ENCODE results near the gene PRKAR2A. TPM values are rescaled to one million over a fixed set of nuclear protein-coding genes. Genes with fewer than 3 reads are reported as not detected.

PRKAR2A gene
- total and polyA plus RNA-seq, 8 donors = 6.9 to 65.9 (median 22.4) TPM

- H3K9me3 ChIP-seq = no peaks in the 10 kb centered on the region
- peaks cover 33 to 69% (median 50%) of the 10 kb centered on the region in 4 donors for H3K4me1 ChIP-seq
- 0 to 2% (median 1%) methylated on average over 15 to 16 of the region's 16 CpGs for WGBS, 5 donors
- intact Hi-C loops (cut with DNase I; ENCODE audit: low total_unique reads) = no loop called here
- H3K4me3 ChIP-seq = peak overlapping the region; percentile 70 to 95 (median 83)
- H3K27me3 ChIP-seq = no peaks in the 10 kb centered on the region
- peak in 1 of 2 donors; percentile 76 for DNase-seq
- H3K27ac ChIP-seq = peak overlapping the region; percentile 82 to 94 (median 89)
- H3K36me3 ChIP-seq = peaks cover 0 to 35% (median 25%) of the 10 kb centered on the region in 4 donors
- TF ChIP-seq POLR2A (IDR thresholded peaks at IDR 0.05) (no peak), POLR2AphosphoS5 (IDR thresholded peaks at IDR 0.05) (no peak), EP300 (IDR thresholded peaks at IDR 0.05) (no peak)
- TF ChIP-seq, protein P1, sequence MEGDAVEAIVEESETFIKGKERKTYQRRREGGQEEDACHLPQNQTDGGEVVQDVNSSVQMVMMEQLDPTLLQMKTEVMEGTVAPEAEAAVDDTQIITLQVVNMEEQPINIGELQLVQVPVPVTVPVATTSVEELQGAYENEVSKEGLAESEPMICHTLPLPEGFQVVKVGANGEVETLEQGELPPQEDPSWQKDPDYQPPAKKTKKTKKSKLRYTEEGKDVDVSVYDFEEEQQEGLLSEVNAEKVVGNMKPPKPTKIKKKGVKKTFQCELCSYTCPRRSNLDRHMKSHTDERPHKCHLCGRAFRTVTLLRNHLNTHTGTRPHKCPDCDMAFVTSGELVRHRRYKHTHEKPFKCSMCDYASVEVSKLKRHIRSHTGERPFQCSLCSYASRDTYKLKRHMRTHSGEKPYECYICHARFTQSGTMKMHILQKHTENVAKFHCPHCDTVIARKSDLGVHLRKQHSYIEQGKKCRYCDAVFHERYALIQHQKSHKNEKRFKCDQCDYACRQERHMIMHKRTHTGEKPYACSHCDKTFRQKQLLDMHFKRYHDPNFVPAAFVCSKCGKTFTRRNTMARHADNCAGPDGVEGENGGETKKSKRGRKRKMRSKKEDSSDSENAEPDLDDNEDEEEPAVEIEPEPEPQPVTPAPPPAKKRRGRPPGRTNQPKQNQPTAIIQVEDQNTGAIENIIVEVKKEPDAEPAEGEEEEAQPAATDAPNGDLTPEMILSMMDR (IDR thresholded peaks at IDR 0.05) = no peak
Observed at GRCh38 chr3:48716508-48716981, 131.1 kb downstream of the PRKAR2A start.

GRCh38 chr3:48715174-48715800 lies 132.4 kb downstream of the PRKAR2A start:
- DNase-seq = peak in 1 of 2 donors; percentile 49
- H3K36me3 ChIP-seq = peaks cover 9 to 47% (median 37%) of the 10 kb centered on the region in 4 donors
- no peaks in the 10 kb centered on the region for H3K9me3 ChIP-seq
- H3K27ac ChIP-seq = peak overlapping the region in 1 of 5 donors; percentile 18
- no peak for TF ChIP-seq POLR2AphosphoS5 (IDR thresholded peaks at IDR 0.05)
- no peak for TF ChIP-seq POLR2A (IDR thresholded peaks at IDR 0.05)
- TF ChIP-seq, protein P1 (IDR thresholded peaks at IDR 0.05) = no peak
- no peak for TF ChIP-seq EP300 (IDR thresholded peaks at IDR 0.05)
- H3K27me3 ChIP-seq = no peaks in the 10 kb centered on the region
- peaks cover 36 to 68% (median 53%) of the 10 kb centered on the region in 4 donors for H3K4me1 ChIP-seq
- intact Hi-C loops (cut with DNase I; ENCODE audit: low total_unique reads) = no loop called here
- H3K4me3 ChIP-seq = peak overlapping the region in 3 of 4 donors; percentile 72 to 95 (median 94)

- 75 to 94% (median 87%) methylated on average over 2 of the region's 2 CpGs for WGBS, 5 donors
- Histone ChIP-seq H3K9me3 (no peaks in the 10 kb centered on the region), H3K36me3 (peaks cover 18 to 74% (median 65%) of the 10 kb centered on the region in 4 donors), H3K27ac (no peak overlapping the region), H3K27me3 (no peaks in the 10 kb centered on the region), H3K4me3 (no peak overlapping the region), H3K4me1 (peaks cover 42 to 92% (median 73%) of the 10 kb centered on the region in 4 donors)
- no peak for DNase-seq
- intact Hi-C loops (cut with DNase I; ENCODE audit: low total_unique reads) = no loop called here
- TF ChIP-seq, protein P1 (IDR thresholded peaks at IDR 0.05) = no peak
- TF ChIP-seq POLR2AphosphoS5 (IDR thresholded peaks at IDR 0.05) = no peak
- TF ChIP-seq EP300 (IDR thresholded peaks at IDR 0.05) = no peak
- TF ChIP-seq POLR2A (IDR thresholded peaks at IDR 0.05) = no peak
Observed at GRCh38 chr3:48711727-48712126, 135.9 kb downstream of the PRKAR2A start.

DNA sequence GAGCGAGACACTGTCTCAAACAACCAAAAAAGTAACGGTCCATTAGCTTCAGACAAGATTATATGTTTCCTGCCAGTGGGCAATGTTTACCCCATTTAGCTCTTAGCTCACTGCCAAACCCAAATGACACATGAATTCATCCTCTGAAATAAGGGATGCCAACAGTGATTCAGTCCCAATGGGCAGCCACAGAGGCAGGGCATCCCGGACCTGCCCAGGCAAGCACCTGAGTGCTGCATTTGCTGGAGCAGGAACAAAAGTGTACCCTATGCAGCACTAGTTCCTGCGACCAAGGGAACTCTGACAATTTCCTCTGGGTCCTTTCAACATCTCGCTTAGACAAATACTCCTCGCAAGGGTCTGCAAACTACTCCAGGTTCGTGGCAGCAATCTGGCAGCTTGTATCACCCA lies 138.6 kb downstream of the PRKAR2A start:
- no peaks in the 10 kb centered on the region for H3K27me3 ChIP-seq
- no peak for TF ChIP-seq POLR2A (IDR thresholded peaks at IDR 0.05)
- TF ChIP-seq POLR2AphosphoS5 (IDR thresholded peaks at IDR 0.05) = no peak
- no peak for TF ChIP-seq EP300 (IDR thresholded peaks at IDR 0.05)
- 52 to 72% (median 69%) methylated on average over 7 of the region's 7 CpGs for WGBS, 5 donors
- H3K4me3 ChIP-seq = no peak overlapping the region
- H3K27ac ChIP-seq = peak overlapping the region in 3 of 5 donors; percentile 39 to 52 (median 46)
- no peak for DNase-seq
- intact Hi-C loops (cut with DNase I; ENCODE audit: low total_unique reads) = no loop called here
- peaks cover 25 to 81% (median 60%) of the 10 kb centered on the region in 4 donors for H3K4me1 ChIP-seq
- H3K36me3 ChIP-seq = peaks cover 22 to 82% (median 78%) of the 10 kb centered on the region in 4 donors
- no peaks in the 10 kb centered on the region for H3K9me3 ChIP-seq
